Skeletal muscle tissue (tissue), 4 donors: Measurements from ENCODE around the gene HP1BP3. TPM values are rescaled to one million over a fixed set of nuclear protein-coding genes. Genes with fewer than 3 reads are reported as not detected.
A peak's percentile ranks its signal among the peaks of the same experiment; 100 is the strongest.

ENCODE experiments used
- H3K27ac ChIP-seq: one replicate; pipeline ENCODE4 v1.7.0; 2013; ENCODE audit warnings: mild to moderate bottlenecking, low read depth, low read length, inconsistent platforms
- H3K27me3 ChIP-seq, 3 donors: one replicate each; pipeline ENCODE4 v1.7.0; 2013; ENCODE audit warnings: low read length in 3 of 3; ENCODE audit not compliant: control insufficient read depth in 3 of 3, insufficient read depth in 3 of 3
- H3K36me3 ChIP-seq, 3 donors: one replicate each; pipeline ENCODE4 v1.7.0; 2013; ENCODE audit warnings: low read length in 3 of 3; ENCODE audit not compliant: control insufficient read depth in 3 of 3, insufficient read depth in 3 of 3
- H3K4me1 ChIP-seq, 3 donors: one replicate each; pipeline ENCODE4 v1.7.0; 2013; ENCODE audit warnings: low read length in 3 of 3, mild to moderate bottlenecking in 3 of 3; ENCODE audit not compliant: control insufficient read depth in 3 of 3, insufficient read depth in 3 of 3
- H3K4me3 ChIP-seq, 3 donors: one replicate each; pipeline ENCODE4 v1.7.0; 2013; ENCODE audit warnings: low read length in 3 of 3
- H3K9ac ChIP-seq, 3 donors: one replicate each; pipeline ENCODE4 v1.7.0; 2013; ENCODE audit warnings: low read length in 3 of 3, mild to moderate bottlenecking in 3 of 3, moderate library complexity in 2 of 3, low read depth in 1 of 3
- H3K9me3 ChIP-seq, 3 donors: one replicate each; pipeline ENCODE4 v1.7.0; 2013; ENCODE audit warnings: low read length in 3 of 3; ENCODE audit not compliant: control insufficient read depth in 3 of 3
- total RNA-seq: library from RNA; depleted of rRNA; stranded (reverse); fragments of >200 nt; gene quantifications from one replicate; pipeline ENCODE4 v1.2.3, GENCODE V29; 2014
- donor health status: Osteomylitis.

HP1BP3 gene
- total RNA-seq: 192 TPM

- H3K4me1 ChIP-seq: peaks cover 0 to 26% (median 8%) of the 10 kb centered on the region in 3 donors
- no peaks in the 10 kb centered on the region for H3K9me3 ChIP-seq
- H3K27me3 ChIP-seq: no peaks in the 10 kb centered on the region
- H3K9ac ChIP-seq: peak within 1 kb of the TSS; percentile 92 to 97 (median 96)
- H3K4me3 ChIP-seq: peak within 1 kb of the TSS; percentile 94 to 98 (median 96)
- H3K27ac ChIP-seq: peak within 1 kb of the TSS; percentile 94
- H3K36me3 ChIP-seq: no peaks in the 10 kb centered on the region
Measured at GRCh38 chr1:20787029-20787839, at the start of gene HP1BP3. Gene HP1BP3, minus strand, starts transcription at chr1:20787307. Its CDS starts 6,867 bp downstream, at chr1:20780440.

GRCh38 chr1:20836230-20836629 is 49.1 kb upstream of the HP1BP3 start:
- no peak overlapping the region for H3K9ac ChIP-seq
- H3K4me1 ChIP-seq: no peaks in the 10 kb centered on the region
- no peak overlapping the region for H3K4me3 ChIP-seq
- H3K27me3 ChIP-seq: no peaks in the 10 kb centered on the region
- peaks cover 0 to 11% (median 8%) of the 10 kb centered on the region in 3 donors for H3K36me3 ChIP-seq
- H3K9me3 ChIP-seq: no peaks in the 10 kb centered on the region
- H3K27ac ChIP-seq: no peak overlapping the region

GRCh38 chr1:20834780-20835179 is 47.7 kb upstream of the HP1BP3 start:
- Histone ChIP-seq H3K4me1 (peaks cover 0 to 10% (median 5%) of the 10 kb centered on the region in 3 donors), H3K4me3 (no peak overlapping the region)

GRCh38 chr1:20834192-20834591 is 47.1 kb upstream of the HP1BP3 start:
- Histone ChIP-seq H3K4me3 (no peak overlapping the region), H3K27me3 (no peaks in the 10 kb centered on the region), H3K36me3 (no peaks in the 10 kb centered on the region), H3K27ac (no peak overlapping the region), H3K9ac (no peak overlapping the region), H3K4me1 (peaks cover 0 to 10% (median 5%) of the 10 kb centered on the region in 3 donors), H3K9me3 (no peaks in the 10 kb centered on the region)

More at GRCh38 chr1:20834780-20835179, 47.7 kb upstream of the HP1BP3 start:
- Histone ChIP-seq H3K9ac (no peak overlapping the region), H3K9me3 (no peaks in the 10 kb centered on the region), H3K36me3 (peaks cover 0 to under 1% (median 0%) of the 10 kb centered on the region in 3 donors), H3K27ac (no peak overlapping the region), H3K27me3 (no peaks in the 10 kb centered on the region)

- Histone ChIP-seq H3K4me1 (peaks cover 0 to 10% (median 5%) of the 10 kb centered on the region in 3 donors), H3K27me3 (no peaks in the 10 kb centered on the region), H3K36me3 (peaks cover 0 to 12% (median 12%) of the 10 kb centered on the region in 3 donors), H3K4me3 (no peak overlapping the region), H3K9me3 (no peaks in the 10 kb centered on the region), H3K9ac (no peak overlapping the region), H3K27ac (no peak overlapping the region)
Measured at GRCh38 chr1:20830378-20830777, 43.3 kb upstream of the HP1BP3 start.

- peaks cover 0 to 10% (median 5%) of the 10 kb centered on the region in 3 donors for H3K4me1 ChIP-seq
- H3K27ac ChIP-seq: no peak overlapping the region
- no peak overlapping the region for H3K4me3 ChIP-seq
- H3K27me3 ChIP-seq: no peaks in the 10 kb centered on the region
- H3K9me3 ChIP-seq: no peaks in the 10 kb centered on the region
- H3K36me3 ChIP-seq: peaks cover 0 to 12% (median 12%) of the 10 kb centered on the region in 3 donors
- H3K9ac ChIP-seq: no peak overlapping the region
Measured at GRCh38 chr1:20829946-20830345, 42.8 kb upstream of the HP1BP3 start.

GRCh38 chr1:20829531-20829930 is 42.4 kb upstream of the HP1BP3 start:
- no peak overlapping the region for H3K9ac ChIP-seq
- no peaks in the 10 kb centered on the region for H3K9me3 ChIP-seq
- H3K27me3 ChIP-seq: no peaks in the 10 kb centered on the region
- H3K27ac ChIP-seq: no peak overlapping the region
- H3K4me1 ChIP-seq: peaks cover 0 to 10% (median 7%) of the 10 kb centered on the region in 3 donors
- H3K4me3 ChIP-seq: no peak overlapping the region
- H3K36me3 ChIP-seq: peaks cover 0 to 12% (median 12%) of the 10 kb centered on the region in 3 donors

GRCh38 chr1:20823845-20824244 is 36.7 kb upstream of the HP1BP3 start:
- no peak overlapping the region for H3K9ac ChIP-seq
- peaks cover 0 to 15% (median 10%) of the 10 kb centered on the region in 3 donors for H3K36me3 ChIP-seq
- H3K4me1 ChIP-seq: peaks cover 4 to 8% (median 5%) of the 10 kb centered on the region in 3 donors
- H3K9me3 ChIP-seq: no peaks in the 10 kb centered on the region
- H3K27me3 ChIP-seq: no peaks in the 10 kb centered on the region
- H3K4me3 ChIP-seq: no peak overlapping the region
- no peak overlapping the region for H3K27ac ChIP-seq

GRCh38 chr1:20821466-20821865 is 34.4 kb upstream of the HP1BP3 start:
- Histone ChIP-seq H3K9ac (no peak overlapping the region), H3K36me3 (peaks cover 0 to 7% (median 6%) of the 10 kb centered on the region in 3 donors), H3K27ac (no peak overlapping the region), H3K4me1 (peaks cover 4 to 8% (median 5%) of the 10 kb centered on the region in 3 donors), H3K4me3 (no peak overlapping the region), H3K9me3 (no peaks in the 10 kb centered on the region), H3K27me3 (no peaks in the 10 kb centered on the region)

- no peaks in the 10 kb centered on the region for H3K9me3 ChIP-seq
- no peak overlapping the region for H3K27ac ChIP-seq
- peaks cover 4 to 8% (median 5%) of the 10 kb centered on the region in 3 donors for H3K4me1 ChIP-seq
- H3K4me3 ChIP-seq: no peak overlapping the region
- H3K9ac ChIP-seq: no peak overlapping the region
- no peaks in the 10 kb centered on the region for H3K27me3 ChIP-seq
- peaks cover 0 to 6% (median 4%) of the 10 kb centered on the region in 3 donors for H3K36me3 ChIP-seq
Measured at GRCh38 chr1:20819818-20820217, 32.7 kb upstream of the HP1BP3 start.
